SK-N-SH treated with all-trans-retinoic acid at 6 μM for 48 hours (cell line): ENCODE results near the gene SEMA5B.

ENCODE experiments used
- ATAC-seq: fragments of 200-7000 bp; cut with Tn5 transposase; 3 replicates; pipeline ENCODE4 v1.9.1; 2020; ENCODE audit warnings: mild to moderate bottlenecking, moderate library complexity
- ARNTL ChIP-seq: fragments of 450-650 bp; formaldehyde crosslinking; IDR thresholded peaks from 2 replicates; pipeline ENCODE4 v1.5.0; 2020; ENCODE audit warnings: low read depth, mild to moderate bottlenecking, moderate library complexity, borderline replicate concordance
- ESRRG ChIP-seq: fragments of 250-450 bp; sonication (Bioruptor Pico); IDR thresholded peaks from 2 replicates; pipeline ENCODE4 v1.6.1; 2021; ENCODE audit warnings: mild to moderate bottlenecking
- GLIS3 ChIP-seq: fragments of 250-450 bp; sonication (Bioruptor Pico); IDR thresholded peaks from 2 replicates; pipeline ENCODE4 v1.5.0; 2020; ENCODE audit warnings: mild to moderate bottlenecking, moderate library complexity
- ISL1 ChIP-seq: fragments of 250-450 bp; sonication (Bioruptor Pico); IDR thresholded peaks from 2 replicates; pipeline ENCODE4 v2.1.2; 2022; ENCODE audit warnings: mild to moderate bottlenecking, moderate library complexity
- PPARA ChIP-seq: fragments of 250-450 bp; sonication (Bioruptor Pico); IDR thresholded peaks from 2 replicates; pipeline ENCODE4 v1.5.0; 2020; ENCODE audit warnings: mild to moderate bottlenecking, borderline replicate concordance
- RARB ChIP-seq: fragments of 250-450 bp; sonication (Bioruptor Pico); IDR thresholded peaks from 2 replicates; pipeline ENCODE4 v1.8.0; 2021; ENCODE audit warnings: mild to moderate bottlenecking, moderate library complexity
- SNAI2 ChIP-seq: fragments of 250-450 bp; sonication (Bioruptor Pico); IDR thresholded peaks from 2 replicates; pipeline ENCODE4 v1.5.0; 2020; ENCODE audit warnings: mild to moderate bottlenecking, moderate library complexity
- TCF4 ChIP-seq: fragments of 250-450 bp; sonication (Bioruptor Pico); IDR thresholded peaks from 2 replicates; pipeline ENCODE4 v1.8.0; 2021; ENCODE audit warnings: mild to moderate bottlenecking, moderate library complexity, borderline replicate concordance
- ZC3H10 ChIP-seq: fragments of 250-450 bp; sonication (Bioruptor Pico); IDR thresholded peaks from 2 replicates; pipeline ENCODE4 v1.5.1; 2021; ENCODE audit warnings: mild to moderate bottlenecking, moderate library complexity
- ZFP3 ChIP-seq: fragments of 250-450 bp; sonication (Bioruptor Pico); IDR thresholded peaks from 2 replicates; pipeline ENCODE4 v1.5.0; 2020; ENCODE audit warnings: mild to moderate bottlenecking, moderate library complexity
- ZNF565 ChIP-seq: fragments of 450-650 bp; formaldehyde crosslinking; conservative IDR thresholded peaks from 2 replicates; pipeline ENCODE4 v1.5.0; 2020; ENCODE audit warnings: low read depth, mild to moderate bottlenecking, moderate library complexity
- ZNF70 ChIP-seq: fragments of 450-650 bp; formaldehyde crosslinking; IDR thresholded peaks from 2 replicates; pipeline ENCODE4 v1.5.0; 2020; ENCODE audit warnings: mild to moderate bottlenecking, moderate library complexity
- ZNF8 ChIP-seq: fragments of 450-650 bp; formaldehyde crosslinking; IDR thresholded peaks from 2 replicates; pipeline ENCODE4 v1.5.0; 2020; ENCODE audit warnings: mild to moderate bottlenecking, moderate library complexity
- TF ChIP-seq, protein P1 (sequence below): fragments of 250-450 bp; sonication (Bioruptor Pico); IDR thresholded peaks from 2 replicates; pipeline ENCODE4 v1.8.0; 2020; ENCODE audit warnings: mild to moderate bottlenecking, moderate library complexity, borderline replicate concordance
- TF ChIP-seq, protein P2 (sequence below): fragments of 250-450 bp; sonication (Bioruptor Pico); IDR thresholded peaks from 2 replicates; pipeline ENCODE4 v1.5.1; 2020; ENCODE audit warnings: low read depth, mild to moderate bottlenecking, moderate library complexity
- TF ChIP-seq, protein P3 (sequence below): fragments of 250-450 bp; sonication (Bioruptor Pico); IDR thresholded peaks from 2 replicates; pipeline ENCODE4 v1.8.0; 2021; ENCODE audit warnings: low read depth, mild to moderate bottlenecking, moderate library complexity, borderline replicate concordance
- TF ChIP-seq, protein P4 (sequence below): fragments of 250-450 bp; sonication (Bioruptor Pico); IDR thresholded peaks from 2 replicates; pipeline ENCODE4 v1.5.0; 2020; ENCODE audit warnings: mild to moderate bottlenecking, moderate library complexity

Gene SEMA5B

DNA sequence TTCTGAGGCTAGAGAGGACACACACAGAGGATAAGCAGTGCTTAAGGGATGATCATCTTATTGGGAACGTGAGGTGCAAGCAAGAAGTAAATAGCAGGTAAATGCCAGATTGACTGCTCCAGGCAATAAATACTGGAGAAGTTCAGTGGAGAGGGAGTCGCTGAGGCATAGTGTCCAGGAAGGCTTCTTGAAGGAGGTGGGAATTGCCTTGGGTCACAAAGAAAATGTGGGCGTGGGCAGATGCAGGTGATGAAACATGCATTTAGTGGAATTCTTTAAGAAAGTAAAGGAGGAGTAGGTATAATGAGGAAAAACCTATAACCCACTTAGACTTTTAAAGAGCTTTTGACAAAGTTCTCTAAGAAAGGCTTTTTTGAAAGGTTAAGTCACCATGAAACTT, 7.4 kb upstream of the SEMA5B start (continued):
- TF ChIP-seq, protein P1, sequence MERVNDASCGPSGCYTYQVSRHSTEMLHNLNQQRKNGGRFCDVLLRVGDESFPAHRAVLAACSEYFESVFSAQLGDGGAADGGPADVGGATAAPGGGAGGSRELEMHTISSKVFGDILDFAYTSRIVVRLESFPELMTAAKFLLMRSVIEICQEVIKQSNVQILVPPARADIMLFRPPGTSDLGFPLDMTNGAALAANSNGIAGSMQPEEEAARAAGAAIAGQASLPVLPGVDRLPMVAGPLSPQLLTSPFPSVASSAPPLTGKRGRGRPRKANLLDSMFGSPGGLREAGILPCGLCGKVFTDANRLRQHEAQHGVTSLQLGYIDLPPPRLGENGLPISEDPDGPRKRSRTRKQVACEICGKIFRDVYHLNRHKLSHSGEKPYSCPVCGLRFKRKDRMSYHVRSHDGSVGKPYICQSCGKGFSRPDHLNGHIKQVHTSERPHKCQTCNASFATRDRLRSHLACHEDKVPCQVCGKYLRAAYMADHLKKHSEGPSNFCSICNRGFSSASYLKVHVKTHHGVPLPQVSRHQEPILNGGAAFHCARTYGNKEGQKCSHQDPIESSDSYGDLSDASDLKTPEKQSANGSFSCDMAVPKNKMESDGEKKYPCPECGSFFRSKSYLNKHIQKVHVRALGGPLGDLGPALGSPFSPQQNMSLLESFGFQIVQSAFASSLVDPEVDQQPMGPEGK: no peak

DNA sequence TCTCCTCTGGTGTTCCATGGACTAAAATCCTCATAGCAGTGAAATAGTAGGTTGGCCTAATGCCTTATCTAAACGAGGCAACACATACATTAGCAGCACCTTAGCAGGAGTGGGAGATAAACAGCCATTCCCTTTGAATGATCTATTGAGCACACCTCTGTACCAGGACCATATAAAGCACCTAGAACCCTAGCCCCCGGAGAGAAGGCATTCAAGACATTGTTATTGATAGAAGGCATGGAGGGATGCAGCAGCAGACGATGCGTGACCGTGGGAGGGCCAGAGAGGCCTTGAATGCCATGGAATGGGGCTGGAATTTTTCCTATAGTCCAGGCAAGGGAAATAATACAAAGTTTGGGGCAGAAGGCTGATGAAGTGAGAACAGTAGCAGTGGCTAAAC, 6.6 kb upstream of the SEMA5B start:
- TF ChIP-seq TCF4 (no peak), ZNF70 (no peak), RARB (no peak)
- TF ChIP-seq, protein P2, sequence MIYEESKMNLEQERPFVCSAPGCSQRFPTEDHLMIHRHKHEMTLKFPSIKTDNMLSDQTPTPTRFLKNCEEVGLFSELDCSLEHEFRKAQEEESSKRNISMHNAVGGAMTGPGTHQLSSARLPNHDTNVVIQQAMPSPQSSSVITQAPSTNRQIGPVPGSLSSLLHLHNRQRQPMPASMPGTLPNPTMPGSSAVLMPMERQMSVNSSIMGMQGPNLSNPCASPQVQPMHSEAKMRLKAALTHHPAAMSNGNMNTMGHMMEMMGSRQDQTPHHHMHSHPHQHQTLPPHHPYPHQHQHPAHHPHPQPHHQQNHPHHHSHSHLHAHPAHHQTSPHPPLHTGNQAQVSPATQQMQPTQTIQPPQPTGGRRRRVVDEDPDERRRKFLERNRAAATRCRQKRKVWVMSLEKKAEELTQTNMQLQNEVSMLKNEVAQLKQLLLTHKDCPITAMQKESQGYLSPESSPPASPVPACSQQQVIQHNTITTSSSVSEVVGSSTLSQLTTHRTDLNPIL (CRISPR knock-in tag): no peak
- TF ChIP-seq, protein P1: no peak
- no peak for ATAC-seq

DNA sequence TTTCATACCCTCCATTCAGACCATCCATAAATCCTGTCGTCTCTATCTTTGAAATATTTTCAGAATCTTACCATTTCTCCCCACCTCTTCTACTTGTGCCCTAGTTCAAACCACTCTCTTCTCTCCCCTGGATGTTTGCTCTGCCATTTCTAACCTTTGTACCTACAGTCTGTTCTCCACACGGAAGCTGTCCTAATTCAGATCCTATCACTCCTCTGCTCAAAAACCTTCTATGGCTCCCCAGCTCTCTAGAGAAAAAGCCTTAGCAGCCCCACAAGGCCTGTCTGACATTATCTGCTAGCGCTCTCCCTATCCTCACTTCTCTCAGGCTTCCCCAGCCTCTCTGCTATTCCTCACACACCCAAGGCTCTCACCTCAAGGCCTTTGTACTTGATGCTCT, 4.5 kb upstream of the SEMA5B start:
- no peak for TF ChIP-seq ESRRG (CRISPR knock-in tag)
- TF ChIP-seq, protein P3, sequence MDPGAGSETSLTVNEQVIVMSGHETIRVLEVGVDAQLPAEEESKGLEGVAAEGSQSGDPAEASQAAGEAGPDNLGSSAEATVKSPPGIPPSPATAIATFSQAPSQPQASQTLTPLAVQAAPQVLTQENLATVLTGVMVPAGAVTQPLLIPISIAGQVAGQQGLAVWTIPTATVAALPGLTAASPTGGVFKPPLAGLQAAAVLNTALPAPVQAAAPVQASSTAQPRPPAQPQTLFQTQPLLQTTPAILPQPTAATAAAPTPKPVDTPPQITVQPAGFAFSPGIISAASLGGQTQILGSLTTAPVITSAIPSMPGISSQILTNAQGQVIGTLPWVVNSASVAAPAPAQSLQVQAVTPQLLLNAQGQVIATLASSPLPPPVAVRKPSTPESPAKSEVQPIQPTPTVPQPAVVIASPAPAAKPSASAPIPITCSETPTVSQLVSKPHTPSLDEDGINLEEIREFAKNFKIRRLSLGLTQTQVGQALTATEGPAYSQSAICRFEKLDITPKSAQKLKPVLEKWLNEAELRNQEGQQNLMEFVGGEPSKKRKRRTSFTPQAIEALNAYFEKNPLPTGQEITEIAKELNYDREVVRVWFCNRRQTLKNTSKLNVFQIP (CRISPR knock-in tag): no peak
- TF ChIP-seq ZFP3: no peak
- no peak for TF ChIP-seq ISL1
- TF ChIP-seq, protein P4, sequence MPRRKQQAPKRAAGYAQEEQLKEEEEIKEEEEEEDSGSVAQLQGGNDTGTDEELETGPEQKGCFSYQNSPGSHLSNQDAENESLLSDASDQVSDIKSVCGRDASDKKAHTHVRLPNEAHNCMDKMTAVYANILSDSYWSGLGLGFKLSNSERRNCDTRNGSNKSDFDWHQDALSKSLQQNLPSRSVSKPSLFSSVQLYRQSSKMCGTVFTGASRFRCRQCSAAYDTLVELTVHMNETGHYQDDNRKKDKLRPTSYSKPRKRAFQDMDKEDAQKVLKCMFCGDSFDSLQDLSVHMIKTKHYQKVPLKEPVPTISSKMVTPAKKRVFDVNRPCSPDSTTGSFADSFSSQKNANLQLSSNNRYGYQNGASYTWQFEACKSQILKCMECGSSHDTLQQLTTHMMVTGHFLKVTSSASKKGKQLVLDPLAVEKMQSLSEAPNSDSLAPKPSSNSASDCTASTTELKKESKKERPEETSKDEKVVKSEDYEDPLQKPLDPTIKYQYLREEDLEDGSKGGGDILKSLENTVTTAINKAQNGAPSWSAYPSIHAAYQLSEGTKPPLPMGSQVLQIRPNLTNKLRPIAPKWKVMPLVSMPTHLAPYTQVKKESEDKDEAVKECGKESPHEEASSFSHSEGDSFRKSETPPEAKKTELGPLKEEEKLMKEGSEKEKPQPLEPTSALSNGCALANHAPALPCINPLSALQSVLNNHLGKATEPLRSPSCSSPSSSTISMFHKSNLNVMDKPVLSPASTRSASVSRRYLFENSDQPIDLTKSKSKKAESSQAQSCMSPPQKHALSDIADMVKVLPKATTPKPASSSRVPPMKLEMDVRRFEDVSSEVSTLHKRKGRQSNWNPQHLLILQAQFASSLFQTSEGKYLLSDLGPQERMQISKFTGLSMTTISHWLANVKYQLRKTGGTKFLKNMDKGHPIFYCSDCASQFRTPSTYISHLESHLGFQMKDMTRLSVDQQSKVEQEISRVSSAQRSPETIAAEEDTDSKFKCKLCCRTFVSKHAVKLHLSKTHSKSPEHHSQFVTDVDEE: no peak
- TF ChIP-seq, protein P2 (CRISPR knock-in tag): no peak
- no peak for TF ChIP-seq ZNF70
- TF ChIP-seq, all 23 proteins: peak for 0
- no peak for ATAC-seq

DNA sequence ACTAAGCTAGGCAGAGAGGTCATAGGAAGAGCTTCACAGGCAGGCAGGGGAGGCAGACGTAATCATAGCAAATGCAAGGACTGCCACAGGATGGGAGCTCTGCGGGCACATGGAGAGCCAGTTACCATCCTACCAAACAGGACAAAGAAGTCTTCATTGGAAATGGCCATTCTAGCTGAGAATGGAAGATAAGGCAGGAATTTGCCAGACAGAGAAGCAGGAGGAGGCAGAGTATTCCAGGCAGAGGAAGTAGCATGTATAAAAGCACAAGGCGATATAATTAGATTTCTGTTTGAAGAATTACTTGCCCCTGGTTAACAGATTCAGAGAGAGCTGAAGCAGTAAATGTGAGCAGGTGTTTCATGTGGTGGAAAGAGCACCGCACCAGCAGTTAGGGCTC, 3.5 kb upstream of the SEMA5B start:
- no peak for TF ChIP-seq SNAI2 (CRISPR knock-in tag)
- TF ChIP-seq TCF4: no peak
- TF ChIP-seq RARB: no peak
- TF ChIP-seq ZNF8 (CRISPR knock-in tag): no peak
- no peak for TF ChIP-seq ZNF565
- TF ChIP-seq ARNTL (CRISPR knock-in tag): no peak
- no peak for TF ChIP-seq PPARA (CRISPR knock-in tag)

DNA sequence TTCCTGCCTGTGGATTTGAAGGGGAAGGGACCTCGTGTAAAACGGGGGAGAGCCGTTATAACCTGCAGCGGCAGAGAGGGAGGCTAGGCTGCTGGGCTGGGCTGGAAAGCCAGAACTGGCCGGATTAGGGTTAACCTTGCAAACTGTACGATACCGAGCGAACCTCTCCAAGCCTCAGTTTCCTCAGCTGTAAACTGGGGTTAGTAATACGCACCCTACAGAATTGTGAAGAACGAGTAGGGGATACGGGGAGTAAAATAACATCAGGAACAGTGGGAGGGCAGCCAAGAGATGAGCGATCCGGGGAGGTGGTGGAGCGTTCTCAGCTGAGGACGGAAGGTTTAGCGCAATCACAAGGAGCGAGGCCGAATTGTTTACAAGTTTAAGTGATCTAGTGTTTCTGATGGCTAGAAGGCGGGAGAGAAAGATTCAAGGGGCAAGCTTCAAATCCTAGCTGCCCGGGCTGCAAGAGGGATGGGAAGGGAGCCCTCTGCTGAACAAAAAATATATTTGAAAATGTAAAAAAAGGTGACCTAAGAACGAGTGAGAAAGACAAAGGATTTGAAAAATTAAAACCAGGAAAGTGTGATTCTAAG, 768 bp upstream of the SEMA5B start:
- ATAC-seq: peak; percentile 68
- TF ChIP-seq ESRRG (CRISPR knock-in tag) (no peak), ISL1 (no peak), ZC3H10 (no peak), GLIS3 (no peak), ZFP3 (no peak)
- TF ChIP-seq, protein P3 (CRISPR knock-in tag): no peak
- TF ChIP-seq, protein P1: no peak

More for the DNA sequence above, 3.5 kb upstream of the SEMA5B start:
- ATAC-seq: no peak
